Body of pancreas (tissue), 4 donors: ENCODE results near the gene NR4A3.

Source experiments
- CTCF ChIP-seq, 7 experiments: fragments of 450-650 bp in 4 of 7; fragments of 200-600 bp in 3 of 7; sonication (generic) in 3 of 7; IDR thresholded peaks; one replicate each; pipeline ENCODE4 v1.5.1; 2016 to 2019; ENCODE audit warnings: antibody characterized with exemption in 7 of 7
- POLR2A ChIP-seq, 3 donors: fragments of 450-650 bp; IDR thresholded peaks; one replicate each; pipeline ENCODE4 v1.6.1; 2016; ENCODE audit warnings: antibody characterized with exemption in 3 of 3, mild to moderate bottlenecking in 2 of 3

- TF ChIP-seq POLR2A (IDR thresholded peaks at IDR 0.05), result no peak
- no peak for TF ChIP-seq CTCF (IDR thresholded peaks at IDR 0.05)
Observed at GRCh38 chr9:99820685-99821395, 845 bp upstream of the NR4A3 start.
